Activated T-helper 1 cell treated with anti-CD3 and anti-CD28 coated beads, Interleukin-12 subunit alpha, Interleukin-12 subunit beta, Interleukin-2, Interleukin-4 antibody, amounts not matched to agents 30 ng/mL and 10 ng/mL and 1 ng/mL, durations not matched to agents 14 hours and 24 hours and 36 hours (primary cell): Measurements from ENCODE around the gene FXYD5. TPM values are rescaled to one million over a fixed set of nuclear protein-coding genes. Genes with fewer than 3 reads are reported as not detected.

Experiments
- DNase-seq: peaks from one replicate; pipeline ENCODE4 v3.0.0; 2021; ENCODE audit warnings: low spot score
- H3K27ac Mint-ChIP-seq: one replicate; pipeline ENCODE4 v1.8.0; 2021; ENCODE audit warnings: mild to moderate bottlenecking, mixed read lengths
- H3K27me3 Mint-ChIP-seq: one replicate; pipeline ENCODE4 v1.8.0; 2022; ENCODE audit warnings: mild to moderate bottlenecking, moderate library complexity, mixed read lengths; ENCODE audit not compliant: insufficient read depth
- H3K36me3 Mint-ChIP-seq: one replicate; pipeline ENCODE4 v1.8.0; 2021; ENCODE audit warnings: low read depth, mixed read lengths
- H3K4me1 Mint-ChIP-seq: one replicate; pipeline ENCODE4 v1.8.0; 2021; ENCODE audit warnings: low read depth, mixed read lengths
- H3K4me3 Mint-ChIP-seq: one replicate; pipeline ENCODE4 v1.8.0; 2021; ENCODE audit warnings: mild to moderate bottlenecking, moderate library complexity, mixed read lengths
- H3K9me3 Mint-ChIP-seq: one replicate; pipeline ENCODE4 v1.8.0; 2021; ENCODE audit warnings: mixed read lengths
- intact Hi-C: fragments of 100-400 bp; cut with micrococcal nuclease; formaldehyde crosslinking; loops from one replicate; pipeline ENCODE4 v1.15.1; 2024
- total RNA-seq: library from RNA; stranded (reverse); gene quantifications from 2 replicates; pipeline ENCODE4 v1.2.3, GENCODE V29; 2022

Gene FXYD5
- total RNA-seq, 1 donor from 2014 or later, result 309 TPM

DNA sequence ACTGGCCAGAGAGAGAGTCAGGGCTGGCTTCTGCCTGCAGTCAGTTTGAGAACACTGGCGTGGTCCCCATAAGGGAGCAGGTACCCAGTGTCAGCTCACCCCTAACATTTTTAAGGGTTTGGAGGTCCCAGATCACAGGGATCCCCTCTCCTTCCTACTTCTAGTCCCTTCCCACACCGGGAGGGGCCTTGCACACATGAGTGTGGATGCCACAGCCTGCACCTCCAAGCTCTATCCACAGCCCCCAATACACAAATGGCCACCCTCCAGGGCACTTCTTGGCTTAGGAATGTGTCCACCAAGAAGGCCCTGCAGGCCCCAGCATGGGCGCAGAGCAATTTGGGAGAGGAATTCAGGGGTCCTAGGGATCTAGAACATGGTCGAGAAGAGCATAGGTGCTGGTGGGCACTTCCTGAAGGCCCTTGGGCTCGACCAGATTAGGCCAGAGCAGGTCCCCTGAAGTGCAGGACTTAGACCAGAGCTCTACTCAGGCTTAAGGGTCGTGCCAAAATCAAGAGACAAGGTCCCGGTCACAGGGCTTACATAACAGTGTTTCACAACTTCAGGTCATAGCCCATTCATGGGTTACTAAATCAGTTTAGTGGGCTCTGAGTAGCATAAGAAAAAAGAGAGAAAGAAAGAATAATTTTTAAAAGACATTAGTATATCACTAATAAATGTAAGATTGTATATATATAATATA is 16.0 kb downstream of the FXYD5 start:
- no peak for DNase-seq
- H3K4me1 Mint-ChIP-seq, result peaks cover 34% of the 10 kb centered on the region
- no peaks in the 10 kb centered on the region for H3K27me3 Mint-ChIP-seq
- H3K9me3 Mint-ChIP-seq, result peaks cover 13% of the 10 kb centered on the region
- H3K27ac Mint-ChIP-seq, result peak overlapping the region; percentile 34
- intact Hi-C loops, result loop anchor here (2.0 kb wide), 1 partner anchor 16 kb away; the partner anchor contains the start of gene FXYD5
- H3K36me3 Mint-ChIP-seq, result peaks cover 49% of the 10 kb centered on the region
- H3K4me3 Mint-ChIP-seq, result no peak overlapping the region

DNA sequence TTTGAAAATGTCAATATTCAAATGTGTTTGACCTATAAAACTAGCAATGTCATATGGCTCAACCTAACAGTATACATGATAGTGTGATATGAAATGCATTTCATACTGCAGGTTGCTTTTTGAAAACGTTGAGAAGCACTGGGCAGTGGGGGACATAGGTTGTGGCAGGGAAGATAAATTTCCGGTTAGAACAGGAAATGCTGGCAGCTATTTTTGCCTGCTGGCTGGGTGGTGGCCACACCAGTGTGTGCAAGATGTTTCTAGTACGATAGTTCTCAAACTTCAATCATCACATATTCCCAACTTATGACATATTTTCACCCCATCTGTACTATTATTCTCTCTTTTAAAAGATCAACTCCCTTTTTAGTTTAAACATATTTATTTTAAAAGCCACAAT is 17.2 kb downstream of the FXYD5 start:
- Mint-ChIP-seq H3K27ac (no peak overlapping the region), H3K36me3 (peaks cover 37% of the 10 kb centered on the region), H3K4me3 (no peak overlapping the region), H3K9me3 (peaks cover under 1% of the 10 kb centered on the region), H3K27me3 (no peaks in the 10 kb centered on the region), H3K4me1 (peaks cover 30% of the 10 kb centered on the region)
- intact Hi-C loops, result loop anchor here (2.0 kb wide), 1 partner anchor 17 kb away; the partner anchor contains the start of gene FXYD5
- no peak for DNase-seq

- no peak for DNase-seq
- Mint-ChIP-seq H3K4me1 (peaks cover 35% of the 10 kb centered on the region), H3K9me3 (peaks cover 12% of the 10 kb centered on the region), H3K4me3 (no peak overlapping the region), H3K27ac (no peak overlapping the region), H3K36me3 (peaks cover 29% of the 10 kb centered on the region), H3K27me3 (no peaks in the 10 kb centered on the region)
- intact Hi-C loops, result no loop called here
Measured at GRCh38 chr19:35174226-35174625, 19.7 kb downstream of the FXYD5 start.

DNA sequence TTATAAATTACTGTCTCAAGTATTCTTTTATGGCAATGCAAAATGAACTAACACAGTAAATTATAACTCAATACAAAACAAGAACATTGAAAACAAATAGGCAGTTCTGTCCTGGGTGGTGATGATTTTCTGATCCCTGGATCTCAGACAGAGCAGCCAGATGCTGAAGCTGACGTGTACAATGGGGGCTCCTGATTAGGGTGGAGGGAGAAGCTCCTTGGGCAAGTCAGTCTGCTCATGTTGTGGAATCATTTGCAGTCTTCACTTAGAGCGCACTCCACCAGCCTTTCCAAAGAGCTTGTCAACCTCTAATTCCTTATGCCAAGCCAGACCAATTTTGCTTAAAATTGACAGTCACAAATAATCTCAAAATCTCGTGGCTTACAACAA is 21.6 kb downstream of the FXYD5 start:
- peaks cover 36% of the 10 kb centered on the region for H3K4me1 Mint-ChIP-seq
- intact Hi-C loops, result no loop called here
- H3K27ac Mint-ChIP-seq, result no peak overlapping the region
- H3K9me3 Mint-ChIP-seq, result peaks cover 12% of the 10 kb centered on the region
- peaks cover 22% of the 10 kb centered on the region for H3K36me3 Mint-ChIP-seq
- H3K27me3 Mint-ChIP-seq, result no peaks in the 10 kb centered on the region
- no peak overlapping the region for H3K4me3 Mint-ChIP-seq
- DNase-seq, result no peak

GRCh38 chr19:35177377-35178274 is 23.1 kb downstream of the FXYD5 start:
- no peak for DNase-seq
- H3K36me3 Mint-ChIP-seq, result peaks cover 13% of the 10 kb centered on the region
- H3K4me3 Mint-ChIP-seq, result no peak overlapping the region
- peaks cover 26% of the 10 kb centered on the region for H3K4me1 Mint-ChIP-seq
- H3K9me3 Mint-ChIP-seq, result peaks cover 12% of the 10 kb centered on the region
- intact Hi-C loops, result no loop called here
- H3K27me3 Mint-ChIP-seq, result no peaks in the 10 kb centered on the region
- peak overlapping the region; percentile 10 for H3K27ac Mint-ChIP-seq

- Mint-ChIP-seq H3K9me3 (peaks cover 12% of the 10 kb centered on the region), H3K36me3 (peaks cover 8% of the 10 kb centered on the region), H3K4me3 (no peak overlapping the region), H3K4me1 (peaks cover 26% of the 10 kb centered on the region), H3K27ac (no peak overlapping the region), H3K27me3 (no peaks in the 10 kb centered on the region)
- intact Hi-C loops, result no loop called here
- no peak for DNase-seq
Measured at GRCh38 chr19:35178701-35179100, 24.2 kb downstream of the FXYD5 start.

GRCh38 chr19:35179830-35180229 is 25.3 kb downstream of the FXYD5 start:
- Mint-ChIP-seq H3K27me3 (no peaks in the 10 kb centered on the region), H3K4me3 (no peak overlapping the region), H3K9me3 (peaks cover 18% of the 10 kb centered on the region), H3K27ac (no peak overlapping the region), H3K4me1 (peaks cover 26% of the 10 kb centered on the region), H3K36me3 (peaks cover 8% of the 10 kb centered on the region)
- no peak for DNase-seq
- intact Hi-C loops, result no loop called here

- H3K4me3 Mint-ChIP-seq, result no peak overlapping the region
Measured at GRCh38 chr19:35181387-35181786, 26.9 kb downstream of the FXYD5 start.

DNA sequence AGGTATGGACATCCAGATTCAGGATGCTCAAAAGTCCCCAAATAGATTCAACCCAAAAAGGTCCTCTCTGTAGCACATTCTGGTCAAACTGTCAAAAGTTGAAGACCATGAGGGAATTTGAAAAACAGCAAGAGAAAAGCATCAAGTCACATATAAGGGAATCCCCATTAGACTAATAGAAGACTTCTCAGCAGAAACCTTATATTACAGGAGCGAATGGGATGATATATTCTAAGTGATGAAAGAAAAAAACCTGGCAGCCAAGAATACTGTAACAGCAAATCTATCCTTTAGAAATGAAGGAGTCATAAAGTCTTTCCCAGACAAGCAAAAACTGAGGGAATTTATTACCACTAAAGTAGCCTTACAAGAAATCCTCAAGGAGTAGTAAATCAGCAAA is 29.7 kb downstream of the FXYD5 start:
- H3K36me3 Mint-ChIP-seq, result no peaks in the 10 kb centered on the region
- H3K27ac Mint-ChIP-seq, result no peak overlapping the region
- intact Hi-C loops, result no loop called here
- H3K9me3 Mint-ChIP-seq, result peaks cover 16% of the 10 kb centered on the region
- H3K4me3 Mint-ChIP-seq, result no peak overlapping the region
- H3K27me3 Mint-ChIP-seq, result peaks cover 6% of the 10 kb centered on the region
- DNase-seq, result no peak
- peaks cover 8% of the 10 kb centered on the region for H3K4me1 Mint-ChIP-seq

More at GRCh38 chr19:35181387-35181786, 26.9 kb downstream of the FXYD5 start:
- intact Hi-C loops, result no loop called here
- Mint-ChIP-seq H3K27me3 (peaks cover 2% of the 10 kb centered on the region), H3K4me1 (peaks cover 22% of the 10 kb centered on the region), H3K36me3 (peaks cover 5% of the 10 kb centered on the region), H3K27ac (no peak overlapping the region), H3K9me3 (peaks cover 21% of the 10 kb centered on the region)
- DNase-seq, result no peak

DNA sequence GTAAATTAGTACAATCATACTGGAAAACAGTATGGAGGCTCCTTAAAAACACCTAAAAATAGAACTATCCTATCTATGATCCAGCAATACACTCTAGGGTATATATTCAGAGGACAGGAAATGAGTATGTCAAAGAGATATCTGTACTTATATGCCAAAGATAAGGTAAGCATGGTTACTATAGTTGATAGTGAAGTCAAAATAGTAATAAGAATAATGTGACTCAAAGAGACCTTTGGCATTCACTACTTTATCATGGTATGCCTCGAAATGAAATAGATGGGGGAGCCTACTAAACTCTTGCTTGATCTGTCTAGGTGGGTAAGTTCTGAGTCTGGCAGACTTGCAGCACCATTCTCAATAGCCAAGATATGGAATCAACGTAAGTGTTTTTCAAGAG is 30.3 kb downstream of the FXYD5 start:
- no peaks in the 10 kb centered on the region for H3K36me3 Mint-ChIP-seq

GRCh38 chr19:35194012-35194984 is 39.8 kb downstream of the FXYD5 start:
- Mint-ChIP-seq H3K27me3 (peaks cover 12% of the 10 kb centered on the region), H3K9me3 (peaks cover 3% of the 10 kb centered on the region), H3K4me1 (peaks cover 8% of the 10 kb centered on the region), H3K27ac (no peak overlapping the region), H3K36me3 (no peaks in the 10 kb centered on the region), H3K4me3 (no peak overlapping the region)
- DNase-seq, result no peak
- intact Hi-C loops, result no loop called here

More for the DNA sequence above, 30.3 kb downstream of the FXYD5 start:
- Mint-ChIP-seq H3K4me3 (no peak overlapping the region), H3K27me3 (peaks cover 6% of the 10 kb centered on the region), H3K27ac (no peak overlapping the region), H3K4me1 (peaks cover 2% of the 10 kb centered on the region), H3K9me3 (peaks cover 19% of the 10 kb centered on the region)
- intact Hi-C loops, result no loop called here
- DNase-seq, result no peak

DNA sequence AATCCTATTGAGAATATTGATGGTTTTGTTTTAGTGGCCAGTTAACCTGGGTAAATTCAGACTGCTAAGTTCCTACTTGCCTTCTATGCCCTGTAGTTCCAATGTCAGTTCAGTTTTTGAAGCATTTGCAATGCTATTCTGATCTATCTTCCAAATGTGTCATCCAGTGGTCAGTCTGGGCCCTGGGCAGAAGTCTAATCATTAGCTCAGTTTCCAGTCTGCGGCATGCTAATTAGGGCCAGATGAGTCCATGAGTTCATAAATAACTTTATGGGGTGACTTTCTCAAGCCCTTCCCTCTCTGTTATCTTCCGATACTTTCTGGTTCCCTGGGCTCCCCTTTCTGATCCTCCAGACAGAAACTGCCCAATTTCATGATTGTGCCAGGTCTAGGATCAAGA is 41.3 kb downstream of the FXYD5 start:
- no peak for DNase-seq
- H3K4me3 Mint-ChIP-seq, result no peak overlapping the region
- peaks cover 10% of the 10 kb centered on the region for H3K27me3 Mint-ChIP-seq
- no peaks in the 10 kb centered on the region for H3K9me3 Mint-ChIP-seq
- intact Hi-C loops, result no loop called here
- no peak overlapping the region for H3K27ac Mint-ChIP-seq
- peaks cover 8% of the 10 kb centered on the region for H3K4me1 Mint-ChIP-seq
- no peaks in the 10 kb centered on the region for H3K36me3 Mint-ChIP-seq
